AG10803 (cell line): ENCODE results near the gene HM13.

Experiments
- DNase-seq: peaks from one replicate; pipeline ENCODE4 v3.0.0; 2010; ENCODE audit warnings: low read depth
- H3K4me3 ChIP-seq: 2 replicates; pipeline ENCODE4 v1.5.1; 2011; ENCODE audit warnings: mild to moderate bottlenecking, low read length, control low read depth
- TF ChIP-seq, protein P1 (sequence below): conservative IDR thresholded peaks from 2 replicates; pipeline ENCODE4 v1.5.1; 2011; ENCODE audit warnings: mild to moderate bottlenecking, low read length, control low read depth, inconsistent platforms

Gene HM13

DNA sequence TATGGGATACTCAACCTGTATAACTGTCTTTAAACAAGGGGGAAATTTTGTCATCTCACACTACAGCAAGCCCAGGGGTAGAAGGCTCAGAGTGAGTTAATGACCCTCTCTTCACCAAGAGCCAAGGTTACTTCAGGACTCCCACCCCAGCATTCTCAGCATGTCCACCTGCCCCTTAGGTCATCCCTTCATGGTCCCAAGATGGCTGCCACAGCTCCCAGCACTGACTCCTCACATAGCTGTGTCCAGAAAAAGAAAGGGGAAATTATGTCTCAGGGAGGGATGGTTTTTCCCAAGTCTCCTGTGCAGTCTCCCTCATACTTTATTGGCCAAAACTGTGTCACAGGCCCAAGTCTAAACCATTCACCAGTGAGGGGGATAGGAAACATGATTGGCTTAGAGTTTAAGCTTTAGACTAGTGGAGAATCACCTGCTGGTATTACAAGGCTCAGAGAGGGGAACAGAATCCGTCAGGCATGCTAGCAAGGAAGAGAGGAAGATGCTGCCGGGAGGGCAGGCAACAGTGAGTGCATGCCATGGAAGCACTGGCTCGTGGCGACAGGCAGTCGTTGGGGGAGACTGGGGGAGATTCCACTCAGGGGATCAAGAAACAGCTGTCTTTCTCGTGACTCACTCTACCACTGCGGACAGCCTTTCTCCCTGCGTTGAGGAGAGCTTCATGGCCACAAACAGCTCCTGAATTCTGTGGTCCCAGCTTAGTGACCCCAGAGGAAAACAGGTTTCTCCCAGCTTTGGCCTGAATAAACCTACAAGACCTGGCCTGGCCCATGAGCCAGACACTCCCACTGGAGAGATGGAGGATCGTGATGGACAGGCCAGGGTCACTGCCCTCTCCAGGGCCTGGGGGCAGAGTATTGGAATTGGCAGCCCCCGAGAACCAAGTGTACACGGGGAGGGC is 37.2 kb downstream of the HM13 start:
- no peak overlapping the region for H3K4me3 ChIP-seq
- no peak for DNase-seq
- TF ChIP-seq, protein P1, sequence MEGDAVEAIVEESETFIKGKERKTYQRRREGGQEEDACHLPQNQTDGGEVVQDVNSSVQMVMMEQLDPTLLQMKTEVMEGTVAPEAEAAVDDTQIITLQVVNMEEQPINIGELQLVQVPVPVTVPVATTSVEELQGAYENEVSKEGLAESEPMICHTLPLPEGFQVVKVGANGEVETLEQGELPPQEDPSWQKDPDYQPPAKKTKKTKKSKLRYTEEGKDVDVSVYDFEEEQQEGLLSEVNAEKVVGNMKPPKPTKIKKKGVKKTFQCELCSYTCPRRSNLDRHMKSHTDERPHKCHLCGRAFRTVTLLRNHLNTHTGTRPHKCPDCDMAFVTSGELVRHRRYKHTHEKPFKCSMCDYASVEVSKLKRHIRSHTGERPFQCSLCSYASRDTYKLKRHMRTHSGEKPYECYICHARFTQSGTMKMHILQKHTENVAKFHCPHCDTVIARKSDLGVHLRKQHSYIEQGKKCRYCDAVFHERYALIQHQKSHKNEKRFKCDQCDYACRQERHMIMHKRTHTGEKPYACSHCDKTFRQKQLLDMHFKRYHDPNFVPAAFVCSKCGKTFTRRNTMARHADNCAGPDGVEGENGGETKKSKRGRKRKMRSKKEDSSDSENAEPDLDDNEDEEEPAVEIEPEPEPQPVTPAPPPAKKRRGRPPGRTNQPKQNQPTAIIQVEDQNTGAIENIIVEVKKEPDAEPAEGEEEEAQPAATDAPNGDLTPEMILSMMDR, result no peak

DNA sequence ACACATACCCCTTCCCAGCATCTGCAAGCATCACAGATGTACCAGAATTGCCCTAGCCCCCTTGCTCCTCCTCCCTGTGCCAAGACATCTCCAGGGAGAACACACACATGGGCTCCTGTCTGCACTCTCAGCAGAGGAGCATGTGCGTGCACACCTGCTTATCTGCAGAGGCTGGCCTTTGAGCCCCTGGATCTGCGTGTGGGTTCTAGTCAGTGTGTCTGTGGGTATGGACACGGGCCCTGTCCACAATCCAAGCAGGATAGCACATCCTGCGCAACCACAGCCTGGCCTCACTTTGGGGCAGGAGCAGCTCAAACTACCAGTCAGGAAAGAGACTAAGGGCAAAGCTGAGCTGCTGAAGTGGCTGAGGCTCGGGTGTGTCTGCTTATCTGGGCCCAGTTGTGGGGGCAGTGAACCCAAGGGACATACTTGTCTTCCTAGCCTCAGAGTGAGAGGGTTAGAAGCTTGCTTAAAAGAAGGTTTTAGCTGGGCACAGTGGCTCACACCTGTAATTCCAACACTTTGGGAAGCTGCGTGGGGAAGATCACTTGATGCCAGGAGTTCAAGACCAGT is 41.0 kb downstream of the HM13 start:
- TF ChIP-seq, protein P1, result no peak
- no peak for DNase-seq

DNA sequence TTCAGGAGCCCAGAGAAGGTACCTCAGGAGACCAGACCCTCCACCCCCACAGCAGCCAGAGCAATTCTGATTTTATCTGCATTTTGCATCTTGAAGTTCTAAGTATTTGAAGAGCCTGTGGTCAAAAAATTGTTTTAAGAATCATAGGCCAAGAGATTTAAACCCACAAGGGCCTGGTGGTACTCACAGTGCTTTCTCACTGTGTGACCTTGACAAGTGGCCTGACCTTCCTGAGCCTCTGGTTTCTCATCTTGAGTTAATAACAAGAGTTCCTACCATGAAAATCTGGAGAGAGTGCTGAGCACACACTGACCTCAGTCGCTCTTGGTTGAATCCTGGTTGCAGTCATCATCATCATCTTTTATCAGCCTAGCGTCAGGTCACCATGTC is 45.5 kb downstream of the HM13 start:
- DNase-seq, result peak; percentile 29
- TF ChIP-seq, protein P1, result no peak
- no peak overlapping the region for H3K4me3 ChIP-seq

More for the DNA sequence above, 41.0 kb downstream of the HM13 start:
- H3K4me3 ChIP-seq, result no peak overlapping the region

DNA sequence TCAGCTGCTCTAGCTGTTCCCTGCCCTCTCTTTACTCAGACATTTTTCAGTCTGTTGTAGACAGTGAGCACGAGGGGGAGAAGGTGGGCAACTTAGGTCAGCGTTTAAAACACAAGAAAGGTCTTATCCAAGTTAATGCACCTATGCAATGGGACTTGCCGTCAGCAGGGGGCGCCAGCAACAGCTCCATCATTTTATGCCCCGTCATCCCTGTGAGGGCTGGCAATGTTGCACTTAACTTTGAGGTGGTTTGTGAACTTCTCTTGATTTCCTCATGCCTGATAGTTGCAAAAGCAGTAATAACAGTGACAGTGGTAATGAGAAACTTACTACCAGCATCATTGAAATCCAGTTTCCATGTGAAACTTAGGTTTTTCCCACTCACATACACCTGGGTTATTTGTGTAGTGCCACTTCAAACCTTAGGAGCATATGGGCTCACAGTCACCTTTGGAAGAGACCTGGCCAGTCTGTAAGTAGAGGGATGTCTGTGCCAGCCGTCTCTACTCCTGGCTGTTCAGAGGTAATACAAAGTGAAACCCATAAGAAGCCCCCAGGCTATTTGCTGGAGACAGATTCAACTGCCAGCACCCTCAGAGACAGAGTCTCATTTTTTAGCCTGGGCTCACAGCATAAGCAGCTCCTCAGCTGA is 46.0 kb downstream of the HM13 start:
- H3K4me3 ChIP-seq, result no peak overlapping the region
- DNase-seq, result peak; percentile 92
- TF ChIP-seq, protein P1, result peak; percentile 91

DNA sequence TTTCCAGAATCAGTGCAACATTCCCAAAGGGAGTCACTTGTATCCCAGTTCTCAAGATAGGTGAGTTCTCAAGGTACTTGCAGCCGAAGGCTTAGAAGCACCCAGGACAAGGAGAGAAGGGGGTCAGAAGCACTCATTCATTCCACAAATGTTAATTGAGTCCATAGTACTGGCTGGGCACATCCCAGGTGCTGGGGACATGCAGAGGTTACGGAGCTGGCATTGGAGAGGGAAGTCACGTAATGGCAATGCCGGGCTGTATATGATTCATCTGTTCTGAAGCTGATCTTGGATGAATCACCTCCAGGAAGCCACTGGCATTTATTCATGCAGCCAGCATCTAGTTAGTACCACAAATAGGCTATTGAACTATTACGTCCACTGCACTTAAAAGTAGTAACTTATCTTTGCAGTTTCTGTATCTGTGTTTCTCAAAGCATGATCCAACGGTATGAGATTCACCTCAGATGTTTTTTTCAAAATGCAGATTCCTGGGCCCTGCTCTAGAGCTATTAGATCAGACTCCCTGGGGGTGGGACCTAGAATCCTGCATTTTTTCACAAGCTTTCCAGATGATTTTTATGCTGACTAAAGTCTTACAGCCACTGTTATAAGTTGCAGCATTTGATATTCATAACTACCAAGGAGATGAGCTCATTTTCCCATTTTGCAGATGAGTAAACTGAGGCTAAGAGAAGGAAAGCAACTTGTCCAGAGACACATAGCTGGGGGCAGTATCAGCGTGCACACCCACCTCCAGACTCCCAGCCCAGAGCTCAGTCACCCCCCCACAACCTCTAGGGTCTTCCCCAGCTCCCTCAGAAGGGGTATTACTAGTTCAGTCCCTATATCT is 46.7 kb downstream of the HM13 start:
- TF ChIP-seq, protein P1, result no peak
- H3K4me3 ChIP-seq, result no peak overlapping the region
- DNase-seq, result peak; percentile 97

DNA sequence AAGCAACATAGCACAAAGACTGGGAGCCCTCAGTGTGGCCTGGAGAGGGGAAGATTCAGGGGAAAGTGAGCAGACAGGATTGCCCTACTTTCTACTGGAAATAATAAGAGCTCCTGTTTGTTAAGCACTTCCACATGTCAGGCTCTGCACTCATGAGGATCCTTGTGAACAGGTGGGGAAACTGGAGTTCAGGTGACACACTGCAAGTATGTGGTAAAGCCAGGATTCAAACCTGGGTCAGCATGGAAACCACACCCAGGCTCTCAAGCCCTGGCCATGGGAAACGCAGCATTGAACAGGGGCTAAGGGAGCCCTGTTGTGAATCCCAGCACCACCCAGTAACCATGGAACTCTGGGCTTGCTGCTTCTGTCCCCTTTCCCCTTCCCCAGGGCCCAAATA is 48.0 kb downstream of the HM13 start:
- H3K4me3 ChIP-seq, result no peak overlapping the region
- DNase-seq, result no peak
- TF ChIP-seq, protein P1, result 0 out of 2 replicates have a peak, but pooled peaks have one; percentile 5
